AG20443 (cell line): ENCODE results near the gene MSRB1.
"Not testable (repeated sequence)": the region's sequence is repeated elsewhere in the genome, so short reads cannot be mapped to it uniquely, and the experiment has no call there.

Experiments
- DNase-seq: peaks from one replicate; pipeline ENCODE4 v3.0.0; 2012; ENCODE audit warnings: low spot score, mixed read lengths

The MSRB1 gene

GRCh38 chr16:1978476-1979120 is 35.6 kb upstream of the MSRB1 start:
- no peak for DNase-seq

- no peak for DNase-seq
Measured at GRCh38 chr16:1977875-1978268, 34.9 kb upstream of the MSRB1 start.

- no peak for DNase-seq
Measured at GRCh38 chr16:1976951-1977874, 34.2 kb upstream of the MSRB1 start.

- DNase-seq, result no peak
Measured at GRCh38 chr16:1976216-1976520, 33.2 kb upstream of the MSRB1 start.

- no peak for DNase-seq
Measured at GRCh38 chr16:1975432-1976215, 32.6 kb upstream of the MSRB1 start.

GRCh38 chr16:1974157-1975070 is 31.4 kb upstream of the MSRB1 start:
- DNase-seq, result no peak

GRCh38 chr16:1973461-1974156 is 30.6 kb upstream of the MSRB1 start:
- no peak for DNase-seq

GRCh38 chr16:1972490-1972877 is 29.5 kb upstream of the MSRB1 start:
- DNase-seq, result no peak

GRCh38 chr16:1971796-1972489 is 28.9 kb upstream of the MSRB1 start, which contains the start of gene TBL3:
Gene TBL3, plus strand, starts transcription at chr16:1972053. Its CDS starts 112 bp downstream, at chr16:1972165.
- peak; percentile 95 for DNase-seq

GRCh38 chr16:1968146-1968953 is 25.4 kb upstream of the MSRB1 start:
- DNase-seq, result no peak

- DNase-seq, result no peak
Measured at GRCh38 chr16:1966460-1966859, 23.5 kb upstream of the MSRB1 start, which contains the start of gene RNF151. Gene RNF151, plus strand, starts transcription at chr16:1966856. Its CDS starts 26 bp downstream, at chr16:1966882.

- no peak for DNase-seq
Measured at GRCh38 chr16:1965396-1966001, 22.5 kb upstream of the MSRB1 start.

- peak; percentile 100 for DNase-seq
Measured at GRCh38 chr16:1964506-1965395, 21.8 kb upstream of the MSRB1 start, which contains the start of gene RPS2. Gene RPS2, minus strand, starts transcription at chr16:1964826. Its CDS starts 201 bp downstream, at chr16:1964625.

- no peak for DNase-seq
Measured at GRCh38 chr16:1963806-1964505, 21.0 kb upstream of the MSRB1 start.

GRCh38 chr16:1962161-1963153 is 19.5 kb upstream of the MSRB1 start:
- not testable (repeated sequence) for DNase-seq

GRCh38 chr16:1961651-1962067 is 18.7 kb upstream of the MSRB1 start:
- DNase-seq, result no peak
